ENCODE results near the gene TBC1D14. TPM values are rescaled to one million over a fixed set of nuclear protein-coding genes. Genes with fewer than 3 reads are reported as not detected.
A peak's percentile ranks its signal among the peaks of the same experiment; 100 is the strongest.

Gene TBC1D14
- total and polyA plus RNA-seq, 2 of the 8 experiments (the other 6 are each of a cell fraction or from before 2014, with no cell fraction given) = 45.6 to 48.2 TPM

DNA sequence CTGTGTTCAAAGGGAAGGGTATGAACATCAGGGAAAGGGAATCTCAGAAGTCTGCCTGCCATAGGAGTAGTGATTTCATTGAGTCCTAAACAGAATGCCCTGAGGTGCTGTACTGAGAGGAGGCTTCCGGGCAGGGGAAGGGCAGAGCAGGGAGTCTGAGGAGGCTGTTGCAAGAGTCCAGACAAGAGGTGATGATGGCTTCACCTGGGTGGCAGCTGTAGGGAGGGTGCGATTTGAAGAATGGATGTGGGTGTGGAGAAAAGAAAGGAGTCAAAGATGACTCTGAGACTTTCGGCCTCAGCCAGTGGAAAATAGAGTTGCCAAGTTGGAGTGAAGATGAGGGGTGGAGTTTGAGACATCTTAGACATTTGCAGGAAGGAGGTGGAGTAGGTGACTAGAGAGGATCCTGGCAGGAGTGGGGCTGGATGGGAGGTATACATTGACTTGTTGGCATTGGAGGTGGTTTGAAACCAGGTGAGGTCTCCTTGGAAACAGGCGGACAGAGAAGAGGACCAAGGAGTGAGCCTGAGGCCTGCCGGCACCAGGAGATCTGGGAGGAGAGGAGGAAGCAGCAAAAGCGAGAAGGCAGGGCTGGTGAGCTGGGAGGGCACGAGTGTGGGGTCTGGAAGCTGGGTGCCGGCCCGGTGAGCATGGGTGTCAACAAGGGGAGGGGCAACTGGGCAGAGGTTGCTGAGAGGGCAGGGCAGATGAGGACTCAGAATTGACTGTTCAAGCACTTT is 24.2 kb downstream of the TBC1D14 start:
- no peaks in the 10 kb centered on the region for H3K27me3 ChIP-seq (replicated peaks in 1 of 4; ENCODE audit: control insufficient read depth in 3 of 4, extremely low read depth in 1 of 4, insufficient read depth in 3 of 4, low read length in 3 of 4)
- DNase-seq (ENCODE audit: low read depth in 1 of 2, low spot score in 2 of 2) (no peak), FAIRE-seq (no peak)
- H3K79me2 ChIP-seq (ENCODE audit: control insufficient read depth in 1 of 2, insufficient read depth in 2 of 2, low read length in 2 of 2) = peaks cover 0 to 50% of the 10 kb centered on the region in 2 experiments; a peak in 2 of 4 replicates
- H4K20me1 ChIP-seq (replicated peaks in 1 of 2; ENCODE audit: control insufficient read depth in 1 of 2, insufficient read depth in 2 of 2, low read length in 2 of 2) = peaks cover under 1 to 27% of the 10 kb centered on the region in 2 experiments
- H3K4ac ChIP-seq (replicated peaks; ENCODE audit: insufficient read length, low read depth, low read length) = no peak overlapping the region
- H3K9me3 ChIP-seq (ENCODE audit: insufficient read depth in 2 of 2, low read depth in 1 of 2, low read length in 1 of 2) = no peaks in the 10 kb centered on the region
- peaks cover 0 to 24% (median 9%) of the 10 kb centered on the region in 4 experiments; a peak in 6 of 7 replicates for H3K4me1 ChIP-seq (replicated peaks in 1 of 4; ENCODE audit: control insufficient read depth in 3 of 4, insufficient read depth in 4 of 4, low read length in 3 of 4)
- H2BK20ac ChIP-seq (ENCODE audit: low read length) = no peak overlapping the region
- H2AK5ac ChIP-seq (ENCODE audit: low read depth, low read length) = 0 out of 2 replicates have a peak overlapping the region, but pooled peaks have one; percentile 65
- peaks cover 21% of the 10 kb centered on the region for H3K79me1 ChIP-seq (ENCODE audit: low read depth, low read length)
- no peaks in the 10 kb centered on the region for H3K23me2 ChIP-seq (ENCODE audit: low read depth, low read length)
- no peak overlapping the region for H2BK5ac ChIP-seq (ENCODE audit: low read depth, low read length)
- H3K14ac ChIP-seq (ENCODE audit: insufficient read length) = no peak overlapping the region
- H2BK12ac ChIP-seq (ENCODE audit: low read depth, low read length) = no peak overlapping the region
- no peaks in the 10 kb centered on the region for H3K36me3 ChIP-seq (ENCODE audit: control insufficient read depth in 2 of 4, insufficient read depth in 4 of 4, low read length in 3 of 4)
- H4K91ac ChIP-seq (replicated peaks; ENCODE audit: insufficient read length, low read length) = no peak overlapping the region
- no peak overlapping the region for H2BK120ac ChIP-seq (replicated peaks; ENCODE audit: low read depth, low read length)
- H2AFZ ChIP-seq (ENCODE audit: low read length) = no peak overlapping the region
- no peak overlapping the region; the same call in 1 of the 2 replicates for H3K18ac ChIP-seq (ENCODE audit: extremely low read depth, low read length)
- peak overlapping the region; percentile 17; the same call in 1 of the 2 replicates for H4K8ac ChIP-seq (ENCODE audit: extremely low read depth, insufficient read depth, low read length)
- POLR2A ChIA-PET (ENCODE audit: partially characterized antibody) = no interaction called here
- no peak overlapping the region for H4K5ac ChIP-seq (ENCODE audit: insufficient read length, low read depth, low read length)
- H2BK15ac ChIP-seq (ENCODE audit: low read length) = no peak overlapping the region
- H3K9ac ChIP-seq (replicated peaks in 1 of 4; ENCODE audit: extremely low read depth in 1 of 4, low read depth in 3 of 4, low read length in 3 of 4) = no peak overlapping the region
- WGBS, 2 experiments (ENCODE audit: extremely low coverage in 1 of 2, insufficient coverage in 1 of 2, insufficient read length in 1 of 2, insufficient replicate concordance in 2 of 2, low coverage in 1 of 2, low lambda C conversion rate in 2 of 2, missing lambda C conversion rate in 1 of 2) = 88% methylated on average over 8 of the region's 9 CpGs; no CpG with 5 or more reads in 1 of the 2 experiments
- H3K27ac ChIP-seq (ENCODE audit: low read depth, low read length) = no peak overlapping the region
- H3K4me3 ChIP-seq (ENCODE audit: extremely low read depth in 1 of 4, insufficient read depth in 2 of 4, low read depth in 3 of 4, low read length in 4 of 4) = no peak overlapping the region
- CTCF ChIA-PET (ENCODE audit: partially characterized antibody) = interaction anchor here (1.0 to 2.0 kb wide), 5 partner anchors 17 to 137 kb away, joined by 3 to 5 read pairs (median 4); no protein-coding TSS in a partner anchor
- H3K56ac ChIP-seq (replicated peaks; ENCODE audit: insufficient read length, low read depth, low read length) = no peak overlapping the region
- H3K4me2 ChIP-seq (ENCODE audit: insufficient read depth in 1 of 2, low read depth in 2 of 2, low read length in 2 of 2) = no peak overlapping the region
- no peak overlapping the region for H3K23ac ChIP-seq (ENCODE audit: insufficient read length)
- no peak for TF ChIP-seq EGR1 (IDR thresholded peaks at IDR 0.05; ENCODE audit: borderline replicate concordance, low read depth, low read length)
